ENCODE measurements around the gene ADM2. TPM values are rescaled to one million over a fixed set of nuclear protein-coding genes. Genes with fewer than 3 reads are reported as not detected.

Gene ADM2
- total RNA-seq, 1 donor from 2014 or later: 37.6 TPM

- no peak overlapping the region for H3K27ac Mint-ChIP-seq (ENCODE audit: unreplicated experiment)
- H3K4me3 Mint-ChIP-seq (ENCODE audit: unreplicated experiment): no peak overlapping the region
- no peaks in the 10 kb centered on the region for H3K36me3 Mint-ChIP-seq (ENCODE audit: unreplicated experiment)
- peaks cover 39% of the 10 kb centered on the region for H3K27me3 Mint-ChIP-seq (ENCODE audit: unreplicated experiment)
- peaks cover 32% of the 10 kb centered on the region for H3K9me3 Mint-ChIP-seq (ENCODE audit: unreplicated experiment)
- no peak for DNase-seq
- peaks cover 4% of the 10 kb centered on the region for H3K4me1 Mint-ChIP-seq (ENCODE audit: low read depth, unreplicated experiment)
- TF ChIP-seq, protein P1, sequence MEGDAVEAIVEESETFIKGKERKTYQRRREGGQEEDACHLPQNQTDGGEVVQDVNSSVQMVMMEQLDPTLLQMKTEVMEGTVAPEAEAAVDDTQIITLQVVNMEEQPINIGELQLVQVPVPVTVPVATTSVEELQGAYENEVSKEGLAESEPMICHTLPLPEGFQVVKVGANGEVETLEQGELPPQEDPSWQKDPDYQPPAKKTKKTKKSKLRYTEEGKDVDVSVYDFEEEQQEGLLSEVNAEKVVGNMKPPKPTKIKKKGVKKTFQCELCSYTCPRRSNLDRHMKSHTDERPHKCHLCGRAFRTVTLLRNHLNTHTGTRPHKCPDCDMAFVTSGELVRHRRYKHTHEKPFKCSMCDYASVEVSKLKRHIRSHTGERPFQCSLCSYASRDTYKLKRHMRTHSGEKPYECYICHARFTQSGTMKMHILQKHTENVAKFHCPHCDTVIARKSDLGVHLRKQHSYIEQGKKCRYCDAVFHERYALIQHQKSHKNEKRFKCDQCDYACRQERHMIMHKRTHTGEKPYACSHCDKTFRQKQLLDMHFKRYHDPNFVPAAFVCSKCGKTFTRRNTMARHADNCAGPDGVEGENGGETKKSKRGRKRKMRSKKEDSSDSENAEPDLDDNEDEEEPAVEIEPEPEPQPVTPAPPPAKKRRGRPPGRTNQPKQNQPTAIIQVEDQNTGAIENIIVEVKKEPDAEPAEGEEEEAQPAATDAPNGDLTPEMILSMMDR (IDR thresholded peaks at IDR 0.05; ENCODE audit: partially characterized antibody, unreplicated experiment): no peak
These were observed 37.3 kb upstream of the ADM2 start for GRCh38 chr22:50443801-50444625.

DNA sequence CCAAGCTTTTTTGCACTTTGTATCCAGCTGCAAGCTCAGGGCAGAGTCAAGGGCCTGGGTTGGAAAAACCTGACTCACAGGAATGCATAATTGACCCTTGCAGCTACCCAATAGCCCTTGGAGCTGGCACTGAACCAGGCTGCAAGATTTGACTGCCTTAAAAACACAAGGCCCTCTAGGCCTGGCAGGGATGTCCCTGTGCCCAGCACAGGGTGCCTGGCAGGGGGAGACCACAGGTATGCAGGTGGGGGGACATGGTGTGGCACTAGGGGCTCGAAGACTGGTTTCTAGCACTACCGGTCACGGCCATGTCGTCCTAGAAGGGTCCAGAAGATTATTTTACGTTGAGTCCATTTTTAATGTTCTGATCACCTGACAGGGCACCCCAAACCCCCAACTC lies 36.7 kb upstream of the ADM2 start:
- TF ChIP-seq, protein P1 (IDR thresholded peaks at IDR 0.05; ENCODE audit: partially characterized antibody, unreplicated experiment): no peak
- Mint-ChIP-seq H3K27me3 (ENCODE audit: unreplicated experiment) (peaks cover 39% of the 10 kb centered on the region), H3K36me3 (ENCODE audit: unreplicated experiment) (no peaks in the 10 kb centered on the region), H3K9me3 (ENCODE audit: unreplicated experiment) (peaks cover 37% of the 10 kb centered on the region), H3K4me1 (ENCODE audit: low read depth, unreplicated experiment) (peaks cover 7% of the 10 kb centered on the region), H3K27ac (ENCODE audit: unreplicated experiment) (peak overlapping the region; percentile 48), H3K4me3 (ENCODE audit: unreplicated experiment) (no peak overlapping the region)
- no peak for DNase-seq

- H3K4me1 Mint-ChIP-seq (ENCODE audit: low read depth, unreplicated experiment): peaks cover 8% of the 10 kb centered on the region
- peaks cover 38% of the 10 kb centered on the region for H3K9me3 Mint-ChIP-seq (ENCODE audit: unreplicated experiment)
- H3K27ac Mint-ChIP-seq (ENCODE audit: unreplicated experiment): peak overlapping the region; percentile 48
- peaks cover 39% of the 10 kb centered on the region for H3K27me3 Mint-ChIP-seq (ENCODE audit: unreplicated experiment)
- H3K36me3 Mint-ChIP-seq (ENCODE audit: unreplicated experiment): no peaks in the 10 kb centered on the region
- peak; percentile 5 for DNase-seq
- H3K4me3 Mint-ChIP-seq (ENCODE audit: unreplicated experiment): no peak overlapping the region
- TF ChIP-seq, protein P1 (IDR thresholded peaks at IDR 0.05; ENCODE audit: partially characterized antibody, unreplicated experiment): no peak
These were observed 36.1 kb upstream of the ADM2 start for GRCh38 chr22:50445071-50445879.

- Mint-ChIP-seq H3K36me3 (ENCODE audit: unreplicated experiment) (no peaks in the 10 kb centered on the region), H3K27me3 (ENCODE audit: unreplicated experiment) (peaks cover 39% of the 10 kb centered on the region), H3K27ac (ENCODE audit: unreplicated experiment) (no peak overlapping the region), H3K4me1 (ENCODE audit: low read depth, unreplicated experiment) (peaks cover 8% of the 10 kb centered on the region), H3K9me3 (ENCODE audit: unreplicated experiment) (peaks cover 38% of the 10 kb centered on the region), H3K4me3 (ENCODE audit: unreplicated experiment) (no peak overlapping the region)
- peak; percentile 12 for DNase-seq
- TF ChIP-seq, protein P1 (IDR thresholded peaks at IDR 0.05; ENCODE audit: partially characterized antibody, unreplicated experiment): no peak
These were observed 35.2 kb upstream of the ADM2 start for GRCh38 chr22:50445880-50446707.

Measured in glutamatergic neuron (in vitro differentiated cells).